Urothelium cell line (cell line): ENCODE measurements around the gene TTLL11.

ENCODE experiments used
- DNase-seq: peaks from one replicate; pipeline ENCODE4 v3.0.0; 2011; ENCODE audit warnings: low spot score, mixed read lengths
- FAIRE-seq: peaks from 2 replicates; lab custom pipeline; 2011; peaks lifted over from hg19 to GRCh38; lab: Jason Lieb, UNC

The TTLL11 gene

DNA sequence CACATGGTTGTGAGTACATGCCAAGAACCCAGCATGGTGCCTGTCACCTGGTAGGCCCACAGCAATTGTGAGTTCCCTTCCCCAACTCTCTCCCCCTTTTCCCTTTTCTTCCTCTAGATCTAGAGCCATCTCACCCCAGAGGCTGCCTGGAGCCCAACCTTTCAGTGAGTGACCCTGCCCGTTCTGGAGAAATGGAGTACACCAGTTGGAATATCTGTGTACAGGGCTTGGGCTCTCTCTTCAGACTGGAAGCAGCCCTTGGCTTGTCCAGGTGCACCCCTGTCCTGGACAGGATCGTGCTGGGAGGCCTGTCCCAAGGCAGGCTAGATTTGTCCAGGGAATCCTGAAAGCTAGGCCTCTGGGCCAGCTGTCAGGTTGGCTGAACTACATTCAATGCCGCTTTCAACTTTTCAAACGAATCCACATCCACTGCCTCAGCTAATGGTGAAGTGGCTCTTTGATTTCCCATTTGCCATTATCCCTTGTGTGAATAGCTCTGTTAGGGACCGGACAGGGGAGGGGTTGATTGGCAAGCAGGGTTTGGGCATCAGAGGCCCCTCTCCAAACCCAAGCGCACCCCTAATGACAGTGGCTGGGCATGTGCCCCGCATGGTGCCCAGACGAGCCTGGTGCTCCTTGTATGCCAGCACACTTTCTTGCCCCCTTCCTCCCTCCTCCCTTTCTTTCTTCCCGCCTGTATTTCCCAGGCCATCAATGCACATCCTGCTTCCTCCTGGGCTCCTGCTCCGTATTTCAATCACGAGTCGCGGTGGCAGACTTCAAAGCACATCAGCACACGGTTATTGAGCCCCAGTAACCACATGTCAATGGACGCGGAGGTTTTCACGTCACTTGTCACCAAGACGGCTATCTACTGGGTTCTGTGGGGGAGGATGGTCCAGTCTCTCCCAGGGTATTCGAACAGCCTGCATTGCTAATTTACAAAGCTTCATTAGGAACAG is 230.5 kb downstream of the TTLL11 start:
- DNase-seq (no peak), FAIRE-seq (no peak)

DNA sequence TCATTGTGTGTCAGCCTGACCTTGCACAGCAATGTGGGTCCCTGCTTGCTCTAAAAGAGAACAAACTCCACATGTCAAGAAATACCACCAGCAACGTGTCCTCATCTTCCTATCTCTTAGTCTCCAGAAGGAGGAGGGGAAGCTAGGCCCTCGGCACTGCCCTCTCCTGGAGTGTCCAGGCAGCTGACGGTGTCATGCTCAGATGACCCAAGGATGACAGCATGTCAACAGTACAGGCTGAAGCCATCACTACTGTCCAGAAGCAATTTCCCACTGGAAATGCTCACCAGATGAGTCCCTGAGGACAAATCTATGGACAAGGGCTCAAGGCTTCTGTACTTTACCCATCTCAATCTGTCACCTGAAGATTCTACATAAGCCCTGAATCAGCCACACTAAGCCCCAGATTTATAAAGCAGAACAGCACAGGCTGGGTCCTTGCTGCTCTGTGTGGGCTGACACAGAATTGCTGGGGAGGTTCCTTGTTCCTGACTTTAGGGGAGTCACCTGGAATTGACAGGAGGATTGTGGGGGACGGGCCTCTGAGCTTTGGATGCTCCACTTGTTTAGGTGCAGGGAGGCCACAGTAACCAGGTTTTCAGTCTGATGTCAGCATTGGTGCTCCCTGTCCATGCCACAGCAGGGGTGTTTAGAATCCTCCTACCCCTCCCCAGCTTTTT is 231.5 kb downstream of the TTLL11 start:
- FAIRE-seq = peak; percentile 5
- peak; percentile 20 for DNase-seq

DNA sequence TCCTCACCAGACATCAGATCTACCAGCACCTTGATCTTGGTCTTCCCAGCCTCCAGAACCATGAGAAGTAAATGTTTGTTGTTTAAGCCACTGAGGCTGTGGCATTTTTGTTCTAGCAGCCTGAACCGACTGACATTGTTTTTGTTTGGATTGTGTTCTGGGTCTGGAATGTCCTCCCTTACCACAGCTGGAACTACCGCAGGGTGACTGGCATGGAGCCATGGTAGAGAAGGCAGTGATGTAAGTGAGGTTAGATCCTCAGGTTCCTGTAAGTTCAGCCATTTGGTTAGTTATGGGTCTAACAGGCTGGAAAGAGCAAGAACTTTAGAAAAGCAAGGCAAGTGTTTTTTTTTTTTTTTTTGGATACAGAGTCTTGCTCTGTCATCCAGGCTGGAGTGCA is 232.4 kb downstream of the TTLL11 start:
- FAIRE-seq (no peak), DNase-seq (peak; percentile 40)

DNA sequence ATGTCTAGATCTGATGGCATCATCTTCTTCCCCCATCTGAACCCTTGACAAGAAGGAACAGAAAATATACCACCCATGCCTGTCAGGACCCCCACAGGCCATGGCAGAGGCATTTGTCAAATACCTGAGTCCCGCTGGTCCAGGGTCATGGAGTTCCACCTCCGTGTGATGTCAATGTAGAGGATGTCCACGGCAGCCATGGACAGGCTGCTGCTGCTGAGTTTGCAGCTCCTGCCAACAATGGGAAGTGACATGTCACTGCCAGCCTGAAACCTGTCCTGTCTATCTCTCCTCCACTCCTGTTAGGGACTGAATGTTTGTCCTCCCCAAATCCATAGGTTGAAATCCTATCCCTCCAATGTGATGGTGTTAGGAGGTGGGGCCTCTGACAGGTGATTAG is 232.9 kb downstream of the TTLL11 start:
- FAIRE-seq (no peak), DNase-seq (no peak)

DNA sequence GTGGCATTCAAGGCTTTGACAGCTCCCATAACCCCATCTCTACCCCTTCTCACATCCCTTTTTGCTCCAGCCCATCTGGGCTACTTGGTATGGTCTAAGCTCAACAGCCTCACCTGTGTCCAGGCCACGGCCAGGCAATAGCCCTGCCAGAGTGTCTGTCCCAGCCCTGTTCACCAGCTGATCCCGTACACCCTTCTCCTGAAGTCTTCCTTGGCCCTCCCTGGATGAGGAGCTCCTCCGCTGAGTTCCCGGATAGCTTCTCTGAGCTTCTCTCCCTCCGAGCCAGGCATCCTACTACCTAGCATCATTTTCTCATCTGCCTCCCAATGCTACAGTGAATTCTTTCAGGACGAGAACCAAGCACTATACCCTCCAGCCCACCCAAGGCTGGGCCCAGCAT is 233.5 kb downstream of the TTLL11 start:
- FAIRE-seq = no peak
- no peak for DNase-seq

DNA sequence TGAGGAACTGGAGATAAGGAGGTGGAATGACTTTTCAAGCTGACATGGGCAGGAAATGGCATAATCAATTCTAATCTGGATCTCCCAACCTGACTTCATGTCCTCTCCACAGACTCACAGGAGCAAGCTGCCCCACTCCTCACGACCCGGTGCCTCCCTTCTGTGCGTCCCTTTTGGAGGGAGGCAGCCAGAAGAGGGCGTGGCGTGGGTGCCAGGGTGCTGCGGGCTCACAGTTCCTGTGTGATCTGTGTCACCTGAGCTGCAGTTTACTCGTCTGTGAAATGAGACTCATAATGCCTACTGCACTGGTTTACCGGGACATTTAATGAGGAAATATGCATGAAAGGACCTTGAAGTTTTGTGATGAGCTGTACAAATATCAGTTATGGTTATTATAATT is 234.3 kb downstream of the TTLL11 start:
- DNase-seq (no peak), FAIRE-seq (no peak)

DNA sequence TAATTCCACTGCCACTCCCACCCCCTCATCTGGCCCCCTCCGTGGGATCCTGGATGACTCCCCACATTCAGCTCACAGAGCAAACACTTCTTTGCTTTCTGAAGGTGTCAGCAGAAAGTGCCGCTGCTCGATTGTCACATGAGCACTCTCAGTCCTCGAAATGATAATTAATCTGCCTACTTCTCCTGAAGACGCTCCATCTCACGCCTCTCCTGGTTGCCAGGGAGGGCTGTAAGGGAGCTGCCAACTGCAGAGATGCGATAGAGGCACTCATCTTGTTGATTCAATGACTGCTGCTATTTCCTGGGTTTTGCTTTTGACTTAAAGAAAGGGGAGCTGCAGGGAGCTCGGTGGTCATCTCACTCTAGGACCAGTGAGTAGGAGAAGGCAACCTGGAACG is 235.2 kb downstream of the TTLL11 start:
- DNase-seq = no peak
- no peak for FAIRE-seq

DNA sequence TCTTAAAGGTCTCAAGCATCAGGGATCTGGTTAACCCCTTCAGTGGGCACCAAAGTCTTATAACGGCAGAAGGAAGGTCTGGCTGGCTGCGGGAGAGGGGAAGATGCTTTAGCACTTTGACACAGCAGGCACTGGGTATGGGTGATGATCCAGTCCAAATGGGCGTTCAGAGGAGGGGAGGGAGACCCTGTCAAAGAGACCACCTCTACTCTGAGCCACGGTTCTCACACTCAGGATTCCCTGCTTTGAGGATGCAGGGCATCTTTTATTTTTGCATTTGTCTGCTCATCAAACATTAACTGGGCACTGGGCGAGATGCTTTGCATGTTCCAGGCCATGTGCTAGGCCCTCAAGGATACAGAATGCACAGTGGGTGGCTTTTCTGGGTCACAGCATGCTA is 237.6 kb downstream of the TTLL11 start:
- DNase-seq (no peak), FAIRE-seq (no peak)

DNA sequence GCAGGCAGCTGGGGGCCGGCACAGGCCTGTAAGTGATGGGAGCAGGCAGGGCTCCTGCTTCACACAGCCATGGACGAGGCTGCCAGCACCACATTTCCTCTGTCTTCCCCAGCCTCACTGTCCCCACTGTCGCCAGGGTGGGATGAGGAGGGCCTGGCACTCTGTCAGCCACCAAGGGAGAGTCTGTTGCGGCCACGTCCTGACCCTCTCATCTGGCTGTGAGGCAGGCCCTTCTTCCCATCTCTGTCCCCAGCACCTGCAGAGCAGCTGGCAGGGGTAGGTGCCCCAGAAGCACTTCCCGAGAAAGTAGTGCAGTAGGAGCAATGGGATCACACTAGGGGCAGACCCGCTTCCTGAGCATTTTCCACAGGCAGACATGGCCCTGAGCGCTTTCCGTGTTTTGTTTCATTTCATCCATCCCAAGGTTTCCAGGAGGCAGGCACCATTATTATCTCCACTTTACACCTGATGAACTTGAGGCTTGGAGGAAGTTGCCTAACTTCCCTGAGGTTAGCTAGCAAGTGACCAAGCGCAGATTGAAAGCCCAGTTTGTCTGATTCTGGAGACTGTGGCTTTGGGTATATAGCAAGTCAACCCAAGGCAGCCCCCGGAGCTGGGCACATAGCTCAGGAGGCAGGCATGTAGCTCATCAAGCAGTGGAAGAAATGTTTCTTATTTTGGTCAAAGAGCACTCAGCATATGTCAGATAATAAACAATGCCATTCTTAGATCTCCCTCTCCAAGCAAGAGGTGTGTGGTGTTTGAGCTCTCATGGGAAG is 239.3 kb downstream of the TTLL11 start:
- FAIRE-seq (no peak), DNase-seq (no peak)

DNA sequence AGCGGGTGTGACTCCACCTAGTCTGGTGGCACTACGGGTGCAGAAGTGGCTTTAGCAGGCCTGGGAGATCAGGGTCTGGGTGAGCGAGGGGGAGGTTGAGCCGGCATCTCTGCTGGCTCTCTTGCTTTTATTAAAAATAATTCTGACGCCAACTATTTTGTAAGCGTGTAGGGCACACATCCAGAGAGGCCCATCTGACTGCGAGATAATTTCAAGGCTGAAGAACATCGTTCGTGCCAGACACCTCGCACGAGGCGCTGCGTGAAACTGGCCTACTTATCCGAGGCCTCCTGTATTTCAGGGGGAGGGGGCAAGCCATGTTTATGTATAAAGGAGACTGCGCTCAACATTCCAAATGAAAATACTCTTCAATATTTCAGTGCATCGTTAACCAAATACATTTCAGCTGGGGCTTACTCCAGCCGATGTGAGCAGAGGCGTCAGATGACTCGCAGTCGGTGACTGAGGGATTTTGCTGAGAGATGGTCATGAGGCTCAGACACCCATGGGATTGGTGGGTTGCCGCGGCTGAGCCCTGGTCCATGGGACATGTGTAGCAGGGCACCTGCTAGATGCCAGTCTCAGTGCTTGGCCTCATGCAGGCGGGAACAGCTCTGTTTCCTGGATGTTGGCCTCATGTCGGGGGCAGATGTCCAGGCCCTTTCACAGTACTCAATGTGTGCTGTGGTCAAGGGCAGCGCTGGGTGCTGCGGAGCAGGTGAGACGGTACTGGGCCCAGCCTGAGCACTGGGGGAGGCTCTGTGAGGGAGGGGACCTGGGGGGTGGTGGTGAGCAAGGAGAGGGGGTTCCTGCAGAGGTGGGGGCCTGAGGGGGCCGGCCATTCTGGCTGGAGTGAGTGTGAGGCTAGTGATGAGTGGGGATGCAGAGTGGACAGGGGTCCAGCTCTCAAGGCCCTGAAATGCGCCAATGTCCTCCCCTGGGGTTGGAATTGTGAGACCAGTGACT is 240.2 kb downstream of the TTLL11 start:
- FAIRE-seq (no peak), DNase-seq (no peak)

DNA sequence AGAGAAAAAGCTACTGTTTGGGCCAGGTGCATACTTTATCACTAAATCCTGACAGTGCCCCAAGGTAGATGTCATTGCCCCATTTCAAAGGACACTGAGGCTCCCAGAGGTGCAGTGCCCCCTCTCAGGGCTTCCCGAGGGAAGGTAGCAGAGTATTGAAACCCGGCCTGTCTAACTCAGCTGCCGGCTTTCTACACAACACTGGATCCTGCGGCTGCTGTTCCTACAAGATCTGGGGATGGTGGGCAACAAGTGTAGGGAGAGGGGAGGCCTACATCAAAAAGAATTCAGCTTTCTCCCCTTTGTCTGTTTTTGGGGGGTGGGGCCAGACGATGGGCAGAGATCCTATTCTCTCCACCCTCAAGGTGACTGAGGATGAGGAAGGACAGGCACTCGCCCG is 240.9 kb downstream of the TTLL11 start:
- no peak for DNase-seq
- FAIRE-seq = no peak

DNA sequence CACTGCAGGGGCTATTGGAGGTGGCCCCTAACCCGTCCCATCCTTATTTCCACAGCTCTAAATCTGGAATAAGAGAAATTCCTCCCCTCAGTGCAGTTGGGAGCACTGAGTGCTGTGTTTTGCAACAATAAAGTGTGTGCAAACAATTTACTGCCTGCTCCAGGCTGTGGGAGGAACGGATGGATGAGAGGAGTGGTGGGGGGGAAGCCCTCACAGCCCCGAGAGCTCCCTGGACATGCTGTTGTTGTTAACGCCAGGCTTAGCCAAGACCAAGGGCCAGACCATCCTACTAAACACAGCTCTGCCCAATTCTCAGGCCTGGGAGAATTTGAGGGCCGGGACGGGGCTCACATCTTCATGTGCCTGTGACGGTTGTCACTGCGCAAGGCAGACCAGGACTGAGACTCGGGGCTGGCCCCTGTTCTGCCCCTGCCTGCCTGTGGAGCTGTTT is 241.4 kb downstream of the TTLL11 start:
- DNase-seq (no peak), FAIRE-seq (no peak)

DNA sequence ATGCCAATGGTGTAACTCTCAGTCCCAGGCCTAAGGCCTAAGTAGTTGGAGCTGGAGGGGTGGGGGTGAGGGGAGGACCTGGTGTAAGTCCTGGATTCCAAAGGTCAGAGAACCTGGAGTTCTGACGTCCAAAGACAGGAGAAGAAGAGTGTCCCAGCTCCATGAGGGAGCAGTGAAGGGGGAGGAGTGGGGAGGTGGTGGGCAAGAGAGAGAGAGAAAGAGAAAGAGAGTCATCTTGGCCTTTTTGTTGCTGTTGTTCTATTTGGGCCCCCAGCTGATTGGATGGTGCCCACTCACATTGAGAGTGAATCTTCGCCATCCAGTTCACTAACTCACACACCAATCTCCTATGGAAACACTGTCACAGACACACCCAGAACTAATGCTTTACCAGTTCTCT is 242.7 kb downstream of the TTLL11 start:
- FAIRE-seq (no peak), DNase-seq (no peak)

DNA sequence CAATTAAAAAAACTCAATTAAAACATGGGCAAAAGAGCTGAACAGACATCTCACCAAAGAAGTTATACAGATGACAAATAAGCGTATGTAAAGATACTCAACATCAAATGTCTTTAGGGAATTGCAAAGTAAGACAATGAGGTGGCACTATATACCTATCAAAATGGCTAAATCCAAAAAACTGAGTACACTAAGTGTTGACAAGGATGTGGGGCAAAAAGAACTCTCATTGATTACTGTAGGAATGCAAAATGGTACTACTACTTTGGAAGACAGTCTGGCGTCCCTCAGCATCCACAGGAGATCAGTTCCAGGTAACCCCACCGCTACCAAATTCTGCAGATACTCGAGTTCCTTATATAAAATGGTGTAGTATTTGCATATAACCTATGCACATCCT is 243.6 kb downstream of the TTLL11 start:
- no peak for DNase-seq
- no peak for FAIRE-seq

DNA sequence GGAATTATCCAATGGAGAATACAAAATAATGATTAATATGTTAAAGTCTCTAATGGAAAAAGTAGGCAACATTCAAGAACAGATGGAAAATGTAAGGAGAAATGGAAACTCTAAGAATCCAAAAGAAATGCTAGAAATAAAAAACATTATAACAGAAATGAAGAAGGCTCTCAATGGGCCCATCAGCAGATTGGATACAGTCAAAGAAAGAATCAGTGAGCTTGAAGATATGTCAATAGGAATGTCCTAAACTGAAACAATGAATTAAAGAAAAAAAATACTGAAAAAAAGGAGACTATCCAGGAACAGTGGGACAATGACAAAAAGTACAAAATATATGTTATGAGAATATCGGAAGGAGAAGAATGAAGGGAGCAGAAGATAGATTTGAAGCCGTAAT is 248.5 kb downstream of the TTLL11 start:
- no peak for DNase-seq
- no peak for FAIRE-seq

DNA sequence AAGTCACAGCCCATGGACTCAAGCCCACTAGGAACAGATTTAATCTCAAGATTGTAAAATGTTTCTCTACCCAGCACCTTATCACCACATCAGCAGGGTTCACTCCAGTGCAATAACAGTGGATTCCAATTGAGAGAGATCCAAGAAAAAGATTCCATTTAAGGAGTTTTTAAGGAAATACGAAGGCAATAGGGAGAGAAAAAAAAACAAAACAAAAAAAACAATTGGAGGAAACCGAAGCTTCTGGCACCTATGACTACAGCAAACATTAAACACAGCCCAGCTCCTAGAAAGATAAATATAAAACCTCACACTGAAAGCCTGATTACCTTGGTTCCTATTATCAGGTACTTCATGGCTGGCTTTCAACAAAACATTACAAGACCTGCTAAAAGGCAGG is 249.0 kb downstream of the TTLL11 start:
- no peak for FAIRE-seq
- DNase-seq = no peak

DNA sequence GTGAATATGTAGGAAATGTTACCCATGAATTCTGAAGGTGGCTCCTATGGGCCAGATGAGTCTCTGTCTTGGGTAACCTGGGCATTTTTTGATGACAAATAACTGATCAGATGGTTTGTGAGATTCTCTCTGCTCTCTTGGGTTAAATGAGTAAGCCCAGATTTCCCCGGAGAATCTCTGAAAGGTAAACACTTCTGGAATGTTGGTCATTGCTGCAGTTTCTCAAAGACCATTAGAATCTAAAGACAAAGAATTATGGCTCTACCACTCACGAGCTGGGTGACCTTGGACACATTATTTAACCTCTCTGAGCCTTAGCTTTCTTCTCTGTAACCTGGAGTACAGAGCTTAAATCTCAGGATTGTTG is 250.5 kb downstream of the TTLL11 start:
- FAIRE-seq = no peak
- DNase-seq = no peak

DNA sequence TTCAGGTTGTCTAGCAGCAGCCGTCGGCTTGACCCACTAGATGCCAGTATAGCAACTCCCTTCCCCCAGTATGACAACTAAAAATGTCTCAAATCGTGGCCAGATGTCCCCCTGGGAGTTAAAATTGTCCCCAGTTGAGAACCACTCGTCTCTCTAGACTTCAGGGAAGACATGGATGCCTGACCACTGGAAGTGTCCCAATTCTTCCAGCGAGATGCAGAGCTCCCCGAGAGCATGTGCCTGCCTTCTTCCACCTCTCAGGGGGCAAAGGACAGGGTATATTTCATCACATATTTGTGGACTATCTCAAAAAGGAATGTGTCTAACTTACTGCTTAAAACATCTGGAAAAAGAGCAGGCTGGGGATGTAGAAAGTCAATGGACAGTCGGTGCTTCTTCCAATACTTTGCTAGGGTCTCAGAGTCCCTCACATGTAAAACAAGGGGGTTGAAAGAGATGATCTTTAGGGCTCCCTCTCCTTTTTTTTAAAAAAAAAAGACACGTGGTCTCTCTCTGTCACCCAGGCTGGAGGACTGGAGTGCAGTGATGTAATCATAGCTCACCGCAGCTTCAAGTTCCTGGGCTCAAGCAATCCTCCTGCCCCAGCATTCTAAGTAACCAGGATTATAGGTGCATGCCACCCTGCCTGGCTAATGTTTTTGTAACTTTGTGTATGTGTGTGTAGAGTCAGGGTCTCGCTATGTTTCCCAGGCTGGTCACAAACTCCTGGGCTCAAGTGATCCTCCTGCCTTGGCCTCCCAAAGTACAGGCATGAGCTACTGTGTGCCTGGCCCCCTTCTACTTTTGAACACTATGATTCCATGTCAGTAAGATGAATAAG is 251.1 kb downstream of the TTLL11 start:
- no peak for FAIRE-seq
- DNase-seq = no peak
